ENCODE data around the gene LUC7L3. TPM values are rescaled to one million over a fixed set of nuclear protein-coding genes. Genes with fewer than 3 reads are reported as not detected.

LUC7L3 gene
- total and polyA plus RNA-seq, 2 donors (not counting 1 experiment from before 2014, with no cell fraction given): 42.9 to 311 TPM

- ChIA-PET POLR2A (no interaction called here), CTCF (interaction anchor here (0.6 kb wide), 1 partner anchor 8 kb away, joined by 3 read pairs; no protein-coding TSS in a partner anchor)
- Histone ChIP-seq H3K4me2 (replicated peaks; ENCODE audit: low read depth, low read length, poor library complexity, severe bottlenecking) (no peak overlapping the region), H3K27ac (ENCODE audit: low read length in 2 of 2) (no peak overlapping the region), H3K27me3 (replicated peaks in 1 of 4; ENCODE audit: control extremely low read depth in 1 of 4, control insufficient read depth in 3 of 4, insufficient read depth in 4 of 4, low read length in 3 of 4) (no peaks in the 10 kb centered on the region), H3K9ac (ENCODE audit: low read length) (no peak overlapping the region), H3K79me2 (ENCODE audit: control insufficient read depth, insufficient read depth, low read length) (no peaks in the 10 kb centered on the region), H3K4me3 (ENCODE audit: control extremely low read depth in 1 of 5, extremely low read depth in 1 of 5, insufficient read depth in 1 of 5, low read depth in 2 of 5, low read length in 4 of 5) (no peak overlapping the region), H3K4me1 (ENCODE audit: control insufficient read depth in 2 of 2, insufficient read depth in 2 of 2, low read length in 2 of 2) (no peaks in the 10 kb centered on the region), H2AFZ (ENCODE audit: insufficient read depth, low read depth, low read length, poor library complexity, severe bottlenecking) (no peak overlapping the region), H3K36me3 (replicated peaks in 1 of 2; ENCODE audit: control extremely low read depth in 1 of 2, control insufficient read depth in 1 of 2, extremely low read depth in 1 of 2, insufficient read depth in 2 of 2, low read length in 1 of 2) (no peaks in the 10 kb centered on the region), H3K9me3 (ENCODE audit: control extremely low read depth in 1 of 3, control insufficient read depth in 2 of 3, insufficient read depth in 1 of 3, low read length in 2 of 3) (no peaks in the 10 kb centered on the region), H4K20me1 (ENCODE audit: control insufficient read depth, insufficient read depth, low read length, poor library complexity, severe bottlenecking) (no peaks in the 10 kb centered on the region)
- intact Hi-C loops (cut with micrococcal nuclease): no loop called here
- Mint-ChIP-seq H3K4me1 (no peaks in the 10 kb centered on the region), H3K4me3 (no peak overlapping the region), H3K9me3 (ENCODE audit: insufficient read depth) (no peaks in the 10 kb centered on the region), H3K27me3 (peaks cover 4% of the 10 kb centered on the region), H3K27ac (no peak overlapping the region)
- 27% methylated on average over 5 of the region's 6 CpGs for whole genome bisulfite sequencing (ENCODE audit: insufficient coverage)
- no peak for DNase-seq
- TF ChIP-seq EZH2 (IDR thresholded peaks at IDR 0.05; ENCODE audit: borderline replicate concordance, insufficient read depth, low read depth, low read length, poor library complexity, severe bottlenecking) (no peak), CTCF (IDR thresholded peaks at IDR 0.05) (no peak)
- ATAC-seq (ENCODE audit: low read depth): no peak
These were observed 71.2 kb downstream of the LUC7L3 start for GRCh38 chr17:50790618-50791017.

GRCh38 chr17:50792132-50792531, 72.7 kb downstream of the LUC7L3 start:
- CTCF ChIA-PET: no interaction called here
- POLR2A ChIA-PET: no interaction called here
- H3K4me1 ChIP-seq (ENCODE audit: control insufficient read depth in 2 of 2, insufficient read depth in 2 of 2, low read length in 2 of 2): no peaks in the 10 kb centered on the region
- no peak for ATAC-seq (ENCODE audit: low read depth)
- TF ChIP-seq CTCF (IDR thresholded peaks at IDR 0.05): no peak
- TF ChIP-seq EZH2 (IDR thresholded peaks at IDR 0.05; ENCODE audit: borderline replicate concordance, insufficient read depth, low read depth, low read length, poor library complexity, severe bottlenecking): no peak
- 98% methylated on average over 5 of the region's 7 CpGs for WGBS (ENCODE audit: insufficient coverage)
- no peaks in the 10 kb centered on the region for H3K9me3 Mint-ChIP-seq (ENCODE audit: insufficient read depth)
- H2AFZ ChIP-seq (ENCODE audit: insufficient read depth, low read depth, low read length, poor library complexity, severe bottlenecking): no peak overlapping the region
- H3K36me3 ChIP-seq (replicated peaks in 1 of 2; ENCODE audit: control extremely low read depth in 1 of 2, control insufficient read depth in 1 of 2, extremely low read depth in 1 of 2, insufficient read depth in 2 of 2, low read length in 1 of 2): no peaks in the 10 kb centered on the region
- no peaks in the 10 kb centered on the region for H4K20me1 ChIP-seq (ENCODE audit: control insufficient read depth, insufficient read depth, low read length, poor library complexity, severe bottlenecking)
- H3K4me2 ChIP-seq (replicated peaks; ENCODE audit: low read depth, low read length, poor library complexity, severe bottlenecking): no peak overlapping the region
- intact Hi-C loops (cut with micrococcal nuclease): no loop called here
- H3K9ac ChIP-seq (ENCODE audit: low read length): no peak overlapping the region
- H3K27me3 ChIP-seq (replicated peaks in 1 of 4; ENCODE audit: control extremely low read depth in 1 of 4, control insufficient read depth in 3 of 4, insufficient read depth in 4 of 4, low read length in 3 of 4): no peaks in the 10 kb centered on the region
- no peak overlapping the region for H3K4me3 Mint-ChIP-seq
- peaks cover 4% of the 10 kb centered on the region for H3K27me3 Mint-ChIP-seq
- H3K79me2 ChIP-seq (ENCODE audit: control insufficient read depth, insufficient read depth, low read length): no peaks in the 10 kb centered on the region
- H3K27ac ChIP-seq (ENCODE audit: low read length in 2 of 2): no peak overlapping the region
- no peak overlapping the region for H3K27ac Mint-ChIP-seq
- DNase-seq: no peak
- no peaks in the 10 kb centered on the region for H3K4me1 Mint-ChIP-seq
- no peak overlapping the region for H3K4me3 ChIP-seq (ENCODE audit: control extremely low read depth in 1 of 5, extremely low read depth in 1 of 5, insufficient read depth in 1 of 5, low read depth in 2 of 5, low read length in 4 of 5)
- no peaks in the 10 kb centered on the region for H3K9me3 ChIP-seq (ENCODE audit: control extremely low read depth in 1 of 3, control insufficient read depth in 2 of 3, insufficient read depth in 1 of 3, low read length in 2 of 3)

All from B cell (primary cell).